Large intestine (tissue), 3 donors: Measurements from ENCODE around the gene UROC1. TPM values are rescaled to one million over a fixed set of nuclear protein-coding genes. Genes with fewer than 3 reads are reported as not detected.

ENCODE experiments used
- DNase-seq, 2 donors: peaks; one replicate each; pipeline versions ENCODE4 v3.0.0 to v3.0.0-alpha.2; 2013
- H3K27ac ChIP-seq: one replicate; pipeline ENCODE4 v1.5.1; 2013; ENCODE audit warnings: low read length
- H3K27me3 ChIP-seq: 2 replicates; pipeline ENCODE4 v1.6.1; 2013; ENCODE audit warnings: low read length; ENCODE audit not compliant: control insufficient read depth, insufficient read depth
- H3K36me3 ChIP-seq: 2 replicates; pipeline ENCODE4 v1.6.1; 2013; ENCODE audit warnings: low read length; ENCODE audit not compliant: control insufficient read depth, insufficient read depth
- H3K4me1 ChIP-seq: one replicate; pipeline ENCODE4 v1.6.1; 2013; ENCODE audit warnings: low read length; ENCODE audit not compliant: control insufficient read depth, insufficient read depth
- H3K4me3 ChIP-seq: one replicate; pipeline ENCODE4 v1.5.1; 2013; ENCODE audit warnings: low read length
- H3K9me3 ChIP-seq: one replicate; pipeline ENCODE4 v1.6.1; 2013; ENCODE audit warnings: mild to moderate bottlenecking, low read depth, low read length, moderate library complexity; ENCODE audit not compliant: control insufficient read depth
- WGBS: methylation state at CpG from one replicate; pipeline ENCODE4 v1.1.5; 2013; ENCODE audit warnings: low lambda C conversion rate; ENCODE audit not compliant: insufficient coverage; 5-methylcytosine and 5-hydroxymethylcytosine counted together
- polyA plus RNA-seq: library from polyadenylated mRNA; unstranded; fragments of 120-200 nt; gene quantifications from one replicate; pipeline ENCODE4 v1.2.1, GENCODE V29; 2013

UROC1 gene
- polyA plus RNA-seq, 1 donor = 0.06 TPM

DNA sequence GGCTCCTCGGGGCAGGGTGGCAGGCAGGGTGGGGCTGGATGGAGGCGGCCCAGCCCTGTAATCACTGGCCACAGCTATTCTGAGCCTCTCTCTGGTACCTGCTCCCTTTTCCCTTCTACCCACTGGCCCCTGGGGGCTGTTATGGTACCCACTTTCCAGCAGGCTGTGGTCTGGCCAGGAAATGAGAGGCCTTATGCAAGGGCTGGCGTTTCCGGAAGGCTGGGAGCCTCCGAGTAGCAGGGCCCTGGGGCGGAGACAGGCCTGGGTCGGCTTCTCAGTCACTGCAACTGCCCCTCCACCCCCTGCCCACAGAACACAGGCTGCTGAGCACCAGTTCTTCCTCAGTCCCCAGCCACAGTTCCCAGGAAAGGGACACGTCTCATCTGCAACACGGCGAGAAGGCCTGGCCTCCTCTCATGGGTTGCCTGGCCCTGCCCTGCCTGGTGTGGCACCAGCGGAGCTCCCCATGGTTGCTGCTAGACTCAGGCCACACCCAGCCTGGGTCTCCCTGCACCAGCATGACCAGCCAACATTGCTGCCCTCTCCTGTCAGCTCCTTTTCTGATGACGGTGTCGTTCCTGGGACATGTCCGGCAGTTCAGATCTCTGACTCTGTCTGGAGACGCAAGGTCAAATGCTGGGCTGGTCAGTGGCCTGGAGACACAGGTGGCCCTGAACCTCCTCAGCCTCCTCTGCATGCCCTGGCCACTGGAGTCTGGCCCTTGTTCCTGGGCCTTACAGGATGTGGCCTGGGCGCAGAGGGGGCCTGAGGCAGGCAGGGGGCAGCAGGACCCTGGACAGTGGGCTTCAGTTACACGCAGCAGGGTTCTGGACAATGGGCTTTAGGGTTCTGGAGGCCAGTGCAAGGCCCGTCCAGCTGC lies 12.8 kb upstream of the UROC1 start:
- peaks cover 55% of the 10 kb centered on the region for H3K4me1 ChIP-seq
- no peak overlapping the region for H3K4me3 ChIP-seq
- DNase-seq = peak in 1 of 2 donors; percentile 44
- peak overlapping the region; percentile 96 for H3K27ac ChIP-seq
- H3K9me3 ChIP-seq = no peaks in the 10 kb centered on the region
- WGBS = no CpG with 5 or more reads among the region's 18 CpGs
- H3K36me3 ChIP-seq = peaks cover 12% of the 10 kb centered on the region
- no peaks in the 10 kb centered on the region for H3K27me3 ChIP-seq

DNA sequence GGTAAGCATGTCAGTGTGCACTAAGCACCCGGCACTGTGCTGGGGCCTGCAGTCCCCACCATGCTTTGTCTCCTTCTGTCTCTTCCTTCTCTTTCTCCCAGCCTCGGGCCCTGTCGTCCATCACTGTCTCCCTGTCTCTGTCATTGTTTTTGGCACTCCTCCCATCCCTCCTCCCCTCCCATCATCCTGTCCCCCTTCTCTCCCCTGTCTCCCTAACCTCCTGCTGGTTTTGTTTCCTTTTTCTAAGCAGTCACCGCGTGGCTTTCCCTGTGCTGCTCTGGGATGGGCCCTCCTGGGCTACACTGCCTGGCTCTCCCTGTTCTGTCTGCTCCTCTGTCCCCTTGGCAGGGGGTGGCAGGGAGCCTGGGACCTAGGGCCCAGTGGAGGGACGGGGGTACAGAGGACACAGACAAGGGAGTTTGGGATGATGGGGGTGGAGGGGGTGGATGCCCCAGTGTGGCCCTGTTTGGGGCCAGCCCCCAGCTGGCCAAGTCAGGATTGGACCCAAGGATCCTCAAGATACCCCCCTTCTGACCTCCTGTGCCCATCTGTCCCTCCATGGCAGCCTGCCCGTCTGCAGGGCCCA lies 12.1 kb upstream of the UROC1 start:
- DNase-seq = no peak
- Histone ChIP-seq H3K27me3 (no peaks in the 10 kb centered on the region), H3K27ac (peak overlapping the region; percentile 96), H3K4me1 (peaks cover 57% of the 10 kb centered on the region), H3K36me3 (peaks cover 10% of the 10 kb centered on the region), H3K9me3 (no peaks in the 10 kb centered on the region), H3K4me3 (no peak overlapping the region)
- WGBS = 50% methylated on average over 2 of the region's 7 CpGs

DNA sequence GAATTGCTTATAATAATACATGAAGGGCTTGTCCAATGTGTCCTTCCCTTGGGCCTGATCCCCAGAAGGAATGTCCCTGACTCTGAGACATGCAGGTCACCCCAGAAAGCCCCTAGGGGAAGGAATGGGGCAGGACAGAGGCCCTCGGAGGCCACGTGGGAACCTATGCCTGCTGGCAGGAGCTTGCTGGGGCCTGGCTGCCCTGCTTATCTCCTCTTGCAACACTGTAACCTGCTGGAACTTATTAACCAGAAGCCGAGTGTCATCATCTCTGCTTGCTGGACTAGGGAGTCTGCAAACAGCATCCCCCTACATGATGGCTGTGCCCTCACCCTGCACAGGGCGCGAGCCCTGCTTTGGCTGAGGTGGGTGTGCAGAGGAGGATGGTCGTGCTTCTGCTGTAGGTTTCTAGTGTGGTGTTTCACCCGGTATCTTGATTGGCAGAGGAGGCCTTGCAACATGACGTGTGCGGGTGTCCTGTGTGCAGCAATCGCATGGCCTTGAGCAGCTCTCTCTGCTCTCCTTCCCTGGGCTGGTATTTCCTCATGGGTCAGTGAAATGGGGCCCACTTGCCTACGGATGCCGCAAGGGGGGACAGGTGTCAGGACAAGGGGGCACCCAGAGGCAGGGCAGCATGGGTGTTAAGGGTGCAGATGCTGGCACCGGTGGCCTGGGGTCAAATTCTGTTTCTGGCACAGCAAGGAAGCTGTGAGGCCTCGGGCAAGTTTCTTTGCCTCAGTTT lies 11.4 kb upstream of the UROC1 start:
- DNase-seq = peak; percentile 92 to 95
- peaks cover 57% of the 10 kb centered on the region for H3K4me1 ChIP-seq
- WGBS = no CpG with 5 or more reads among the region's 14 CpGs

DNA sequence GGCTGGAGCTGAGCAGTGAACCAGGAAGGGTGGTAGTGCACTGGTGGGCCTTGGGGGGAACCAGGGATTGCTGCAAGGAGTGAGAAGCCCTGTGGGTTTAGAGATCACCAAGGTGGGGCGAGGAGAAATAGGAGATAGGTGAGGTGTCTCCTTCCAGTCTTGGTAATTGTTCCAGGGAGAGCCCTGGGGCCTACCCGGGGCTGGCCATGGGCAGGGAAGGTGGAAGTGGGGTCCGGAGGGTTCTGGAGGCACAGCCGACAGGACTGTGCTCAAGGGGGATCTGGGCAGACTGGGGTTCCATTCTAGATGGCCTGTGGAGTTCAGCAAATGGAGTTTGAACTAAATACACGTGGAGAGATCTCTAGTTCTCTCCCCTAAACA lies 10.8 kb upstream of the UROC1 start:
- DNase-seq = no peak
- H3K4me3 ChIP-seq = no peak overlapping the region
- H3K36me3 ChIP-seq = peaks cover 10% of the 10 kb centered on the region
- H3K27me3 ChIP-seq = peaks cover 5% of the 10 kb centered on the region
- WGBS = 20% methylated on average over 1 of the region's 5 CpGs
- H3K9me3 ChIP-seq = no peaks in the 10 kb centered on the region
- peak overlapping the region; percentile 96 for H3K27ac ChIP-seq
- H3K4me1 ChIP-seq = peaks cover 59% of the 10 kb centered on the region

More for the DNA sequence above, 11.4 kb upstream of the UROC1 start:
- H3K9me3 ChIP-seq = no peaks in the 10 kb centered on the region
- H3K27me3 ChIP-seq = no peaks in the 10 kb centered on the region
- H3K36me3 ChIP-seq = peaks cover 10% of the 10 kb centered on the region
- H3K4me3 ChIP-seq = no peak overlapping the region
- H3K27ac ChIP-seq = peak overlapping the region; percentile 96

DNA sequence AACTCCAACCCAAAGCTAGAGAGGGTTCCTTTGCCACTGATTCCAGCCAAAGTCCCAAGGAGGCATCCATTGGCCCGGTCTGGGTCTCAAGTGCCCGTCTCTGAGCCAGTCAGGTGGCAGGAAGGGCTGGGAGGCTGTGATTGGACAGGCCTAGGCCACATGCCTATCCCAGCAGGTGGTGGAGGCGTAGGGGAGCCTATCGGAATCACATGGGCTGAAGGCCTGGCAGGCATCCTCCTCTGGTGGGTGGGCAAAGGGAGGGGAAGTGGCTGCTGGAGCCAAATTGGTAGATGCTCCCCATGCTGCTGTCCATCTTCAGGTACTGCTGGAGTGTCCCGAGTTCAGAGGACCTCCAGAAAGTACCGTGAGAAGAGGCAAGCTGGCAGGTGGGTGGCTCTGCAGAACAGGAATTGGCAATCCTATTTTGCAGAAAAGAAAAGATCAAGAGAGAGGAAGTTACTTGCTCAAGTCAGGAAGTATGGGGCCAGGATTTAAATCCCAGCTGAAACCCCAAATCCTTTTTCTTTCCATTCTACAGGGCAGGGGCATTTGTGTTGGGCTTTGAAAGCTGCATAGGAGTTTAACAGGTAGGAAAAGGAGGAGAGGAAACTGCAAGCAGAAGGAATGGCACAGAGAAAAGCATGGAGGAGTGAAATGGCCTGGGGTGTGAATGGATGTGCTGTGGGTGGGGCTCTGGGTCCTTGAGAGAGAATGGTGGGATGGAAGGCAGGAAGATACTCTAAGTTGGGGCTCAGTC lies 10.1 kb upstream of the UROC1 start:
- peak in 1 of 2 donors; percentile 11 for DNase-seq
- no CpG with 5 or more reads among the region's 6 CpGs for WGBS
- Histone ChIP-seq H3K27ac (peak overlapping the region; percentile 96), H3K4me3 (no peak overlapping the region), H3K27me3 (peaks cover 6% of the 10 kb centered on the region), H3K36me3 (peaks cover 10% of the 10 kb centered on the region), H3K9me3 (no peaks in the 10 kb centered on the region), H3K4me1 (peaks cover 66% of the 10 kb centered on the region)

DNA sequence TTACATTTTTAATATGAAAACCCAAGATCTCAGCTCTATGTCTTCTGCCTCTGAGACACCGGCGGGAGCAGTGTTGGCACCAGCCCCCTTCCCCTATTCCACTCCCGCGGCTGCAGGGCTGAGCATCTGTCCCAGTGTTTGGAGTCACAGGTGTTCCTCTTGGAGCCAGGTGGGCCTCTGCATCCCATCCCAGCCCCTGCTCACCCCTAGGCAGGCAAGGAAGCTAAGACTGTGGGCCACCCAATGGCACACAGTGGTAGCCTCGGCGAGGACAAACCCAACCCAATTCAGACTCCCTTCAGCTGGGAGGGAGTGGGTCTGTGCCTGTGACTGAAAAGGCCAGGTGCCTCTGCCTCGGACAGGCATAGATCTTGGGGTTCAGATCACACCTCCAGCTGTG lies 9.4 kb upstream of the UROC1 start:
- Histone ChIP-seq H3K27ac (peak overlapping the region; percentile 96), H3K36me3 (peaks cover 10% of the 10 kb centered on the region), H3K9me3 (no peaks in the 10 kb centered on the region), H3K4me3 (no peak overlapping the region), H3K4me1 (peaks cover 68% of the 10 kb centered on the region), H3K27me3 (peaks cover 6% of the 10 kb centered on the region)
- WGBS = no CpG with 5 or more reads among the region's 7 CpGs
- DNase-seq = no peak

DNA sequence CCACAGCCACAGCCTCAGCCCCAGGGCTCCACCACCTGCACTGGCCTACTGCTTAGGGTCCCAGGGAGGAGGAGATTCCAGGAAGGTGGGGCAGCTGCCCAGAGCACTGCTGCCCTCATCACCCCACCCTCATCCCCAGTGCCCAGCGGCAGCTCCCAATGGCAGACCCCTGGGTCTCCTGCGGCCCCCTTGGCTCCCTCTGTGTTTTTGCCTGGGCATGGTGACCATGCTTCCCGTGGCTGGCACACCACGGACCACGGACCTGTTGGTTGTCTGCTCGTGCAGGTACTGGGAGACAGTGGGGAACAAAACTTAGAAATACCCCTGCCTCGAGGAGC lies 9.1 kb upstream of the UROC1 start:
- no peak overlapping the region for H3K4me3 ChIP-seq
- peaks cover 6% of the 10 kb centered on the region for H3K27me3 ChIP-seq
- no peak for DNase-seq
- H3K9me3 ChIP-seq = no peaks in the 10 kb centered on the region
- peaks cover 10% of the 10 kb centered on the region for H3K36me3 ChIP-seq
- WGBS = no CpG with 5 or more reads among the region's 7 CpGs
- peaks cover 68% of the 10 kb centered on the region for H3K4me1 ChIP-seq
- H3K27ac ChIP-seq = peak overlapping the region; percentile 96

DNA sequence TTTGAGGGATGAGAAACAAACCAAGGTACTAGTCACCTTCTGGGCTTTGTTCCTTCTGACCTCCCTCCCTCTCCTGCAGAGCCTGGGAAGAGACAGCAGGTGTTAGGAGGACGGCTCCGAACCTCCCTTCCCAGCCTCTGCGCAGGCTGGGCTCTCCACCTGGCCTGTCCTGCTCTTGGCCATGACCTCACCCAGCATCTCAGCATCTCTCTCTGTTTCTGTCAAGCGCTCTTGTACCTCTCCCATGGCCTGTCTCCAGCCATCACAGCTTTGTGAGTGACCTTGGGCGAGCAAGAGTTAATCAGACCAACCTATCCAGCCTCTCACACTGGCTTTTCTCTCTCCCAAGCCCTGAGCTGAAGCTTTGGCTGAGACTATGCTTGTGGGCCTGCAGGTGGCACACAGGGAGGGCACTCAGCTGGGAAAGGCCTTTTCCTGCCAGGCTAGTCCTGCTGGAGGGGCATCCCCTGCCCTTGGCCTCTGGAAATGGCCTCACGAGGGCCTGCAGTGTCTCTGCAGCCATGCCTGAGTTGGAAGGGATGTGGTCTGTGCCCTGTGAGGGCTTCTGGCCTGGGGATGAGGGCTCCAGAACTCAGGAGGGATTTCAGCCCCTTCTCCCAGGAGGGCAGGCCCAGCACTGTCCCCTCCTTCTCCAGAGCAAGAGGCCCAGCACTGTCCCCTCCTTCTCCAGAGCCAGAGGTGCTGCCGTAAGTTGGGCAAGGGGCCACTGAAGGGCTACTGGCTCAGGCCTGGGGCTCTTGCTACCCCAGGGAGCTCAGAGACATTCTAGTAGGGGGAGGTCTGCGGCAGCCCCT lies 8.5 kb upstream of the UROC1 start:
- WGBS = no CpG with 5 or more reads among the region's 8 CpGs
- DNase-seq = no peak
- no peaks in the 10 kb centered on the region for H3K9me3 ChIP-seq
- peaks cover 10% of the 10 kb centered on the region for H3K36me3 ChIP-seq
- H3K27me3 ChIP-seq = peaks cover 6% of the 10 kb centered on the region
- H3K27ac ChIP-seq = peak overlapping the region; percentile 91
- H3K4me3 ChIP-seq = peak overlapping the region; percentile 59
- peaks cover 67% of the 10 kb centered on the region for H3K4me1 ChIP-seq

DNA sequence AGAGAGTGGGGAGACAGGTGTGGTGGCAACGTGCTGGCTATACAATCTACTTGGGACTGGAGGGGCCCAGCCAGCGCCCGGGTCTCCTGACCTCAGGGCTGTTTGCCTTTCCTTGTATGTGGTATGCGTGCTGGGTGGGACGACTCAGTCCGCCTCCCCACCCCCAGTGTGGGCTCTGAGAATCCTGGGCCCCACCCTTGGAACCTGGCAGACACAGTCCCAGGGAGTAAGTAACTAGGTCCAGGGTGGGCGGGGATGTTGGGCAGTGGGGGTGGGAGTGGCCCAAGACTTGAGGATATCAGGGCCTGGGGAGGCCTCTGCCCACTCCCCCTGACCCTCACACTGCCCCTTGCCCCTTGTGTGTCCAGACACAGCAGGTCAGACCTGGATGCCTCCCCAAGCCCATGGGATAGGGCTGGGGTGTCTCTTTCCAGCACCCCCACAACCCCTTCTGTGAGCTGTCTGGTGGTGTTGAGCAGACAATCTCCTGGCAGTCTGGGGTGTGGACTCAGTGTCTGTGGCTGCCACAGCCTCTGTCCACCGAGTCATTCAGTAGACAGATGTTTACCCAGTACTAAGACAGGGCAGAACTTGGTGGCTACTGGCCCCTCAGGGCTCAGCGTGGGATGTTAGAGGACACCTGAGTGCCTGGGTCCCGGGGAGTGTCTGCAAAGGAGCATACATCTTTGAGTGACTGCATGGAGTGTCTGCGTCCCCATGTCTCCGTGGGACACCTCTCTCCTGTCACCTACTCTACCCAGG lies 7.7 kb upstream of the UROC1 start:
- H3K27me3 ChIP-seq = peaks cover 6% of the 10 kb centered on the region
- H3K9me3 ChIP-seq = no peaks in the 10 kb centered on the region
- peaks cover 59% of the 10 kb centered on the region for H3K4me1 ChIP-seq
- peak overlapping the region; percentile 59 for H3K4me3 ChIP-seq
- no CpG with 5 or more reads among the region's 12 CpGs for WGBS
- H3K36me3 ChIP-seq = peaks cover 10% of the 10 kb centered on the region
- DNase-seq = peak; percentile 83 to 89
- H3K27ac ChIP-seq = peak overlapping the region; percentile 91
